Neuronal stem cell (in vitro differentiated cells): Measurements from ENCODE around the gene CD83.
A peak's percentile ranks its signal among the peaks of the same experiment; 100 is the strongest.

ENCODE experiments used
- DNase-seq: peaks from one replicate; pipeline ENCODE4 v3.0.0-alpha.2; 2013; ENCODE audit warnings: low spot score
- H2AFZ ChIP-seq: one replicate; pipeline ENCODE4 v1.6.1; 2013; ENCODE audit warnings: mild to moderate bottlenecking, low read length, inconsistent platforms
- H2AK5ac ChIP-seq: 2 replicates; pipeline ENCODE4 v1.6.1; 2013; ENCODE audit warnings: low read depth, mild to moderate bottlenecking, inconsistent platforms, low read length, moderate library complexity, mixed read lengths
- H2BK120ac ChIP-seq: 2 replicates; pipeline ENCODE4 v1.6.1; 2013; ENCODE audit warnings: low read depth, mild to moderate bottlenecking, inconsistent platforms, low read length, moderate library complexity, mixed read lengths
- H2BK12ac ChIP-seq: one replicate; pipeline ENCODE4 v1.6.1; 2013; ENCODE audit warnings: low read length, inconsistent platforms
- H2BK15ac ChIP-seq: 2 replicates; pipeline ENCODE4 v1.6.1; 2013; ENCODE audit warnings: mild to moderate bottlenecking, low read length, inconsistent platforms, mixed read lengths
- H2BK5ac ChIP-seq: one replicate; pipeline ENCODE4 v1.6.1; 2013; ENCODE audit warnings: inconsistent platforms, mild to moderate bottlenecking, low read length, moderate library complexity
- H3K14ac ChIP-seq: one replicate; pipeline ENCODE4 v1.6.1; 2013; ENCODE audit warnings: low read length, inconsistent platforms
- H3K18ac ChIP-seq: 2 replicates; pipeline ENCODE4 v1.6.1; 2013; ENCODE audit warnings: low read length, inconsistent platforms
- H3K23ac ChIP-seq: 2 replicates; pipeline ENCODE4 v1.6.1; 2013; ENCODE audit warnings: low read depth, mild to moderate bottlenecking, mixed read lengths, low read length, inconsistent platforms; ENCODE audit not compliant: poor library complexity
- H3K27ac ChIP-seq: replicated peaks from 3 replicates; pipeline ENCODE4 v1.5.1; 2013; ENCODE audit warnings: low read length, inconsistent platforms
- H3K27me3 ChIP-seq, 3 experiments: 2 replicates each; pipeline ENCODE4 v1.6.1; 2013; ENCODE audit warnings: low read length in 3 of 3, mild to moderate bottlenecking in 2 of 3, inconsistent platforms in 1 of 3, low read depth in 1 of 3, mixed read lengths in 1 of 3, moderate library complexity in 1 of 3; ENCODE audit not compliant: control insufficient read depth in 3 of 3, insufficient read depth in 3 of 3
- H3K36me3 ChIP-seq, 2 donors: replicated peaks in 1 of 2; 2 replicates each; pipeline ENCODE4 v1.6.1; 2013; ENCODE audit warnings: low read length in 2 of 2; ENCODE audit not compliant: control insufficient read depth in 2 of 2, insufficient read depth in 2 of 2
- H3K4ac ChIP-seq: 2 replicates; pipeline ENCODE4 v1.6.1; 2013; ENCODE audit warnings: inconsistent platforms, mild to moderate bottlenecking, low read length, moderate library complexity
- H3K4me1 ChIP-seq, 2 donors: 1 replicate in 1 of 2; 2 replicates in 1 of 2; pipeline ENCODE4 v1.6.1; 2013; ENCODE audit warnings: low read length in 2 of 2, low read depth in 1 of 2; ENCODE audit not compliant: control insufficient read depth in 2 of 2, insufficient read depth in 1 of 2
- H3K4me2 ChIP-seq: one replicate; pipeline ENCODE4 v1.6.1; 2013; ENCODE audit warnings: mild to moderate bottlenecking, low read length, inconsistent platforms; ENCODE audit not compliant: insufficient read depth, poor library complexity, severe bottlenecking
- H3K4me3 ChIP-seq, 2 donors: 2 replicates each; pipeline ENCODE4 v1.5.1; 2013; ENCODE audit warnings: low read length in 2 of 2, mild to moderate bottlenecking in 2 of 2, inconsistent platforms in 1 of 2, moderate library complexity in 1 of 2
- H3K79me1 ChIP-seq: one replicate; pipeline ENCODE4 v1.6.1; 2013; ENCODE audit warnings: low read depth, mild to moderate bottlenecking, inconsistent platforms, low read length, moderate library complexity
- H3K9ac ChIP-seq: one replicate; pipeline ENCODE4 v1.6.1; 2013; ENCODE audit warnings: mild to moderate bottlenecking, low read depth, low read length, inconsistent platforms; ENCODE audit not compliant: poor library complexity
- H3K9me3 ChIP-seq, 2 donors: replicated peaks in 1 of 2; 2 replicates each; pipeline versions ENCODE3 to v1.6.1; 2013; ENCODE audit warnings: low read length in 2 of 2, mild to moderate bottlenecking in 2 of 2, inconsistent platforms in 1 of 2, low read depth in 1 of 2, mixed read lengths in 1 of 2, moderate library complexity in 1 of 2; ENCODE audit not compliant: control insufficient read depth in 2 of 2, insufficient read depth in 1 of 2
- H4K8ac ChIP-seq: one replicate; pipeline ENCODE4 v1.6.1; 2013; ENCODE audit warnings: low read depth, mild to moderate bottlenecking, inconsistent platforms, low read length, moderate library complexity
- H4K91ac ChIP-seq: one replicate; pipeline ENCODE4 v1.6.1; 2013; ENCODE audit warnings: low read length, low read depth, mild to moderate bottlenecking, inconsistent platforms; ENCODE audit not compliant: poor library complexity
- WGBS, 2 donors: extraction: QIAGEN DNeasy Blood & Tissue Kit; methylation state at CpG; one replicate each; pipeline ENCODE4 v1.1.7; 2013; ENCODE audit warnings: missing lambda C conversion rate in 2 of 2, mixed read lengths in 1 of 2; ENCODE audit not compliant: insufficient read length in 2 of 2, insufficient replicate concordance in 1 of 2; ENCODE audit errors: extremely low coverage in 2 of 2; 5-methylcytosine and 5-hydroxymethylcytosine counted together

CD83 gene

GRCh38 chr6:14118446-14118845 lies 874 bp downstream of the CD83 start:
- Histone ChIP-seq H3K23ac (no peak overlapping the region), H3K9ac (no peak overlapping the region), H2BK12ac (no peak overlapping the region), H3K36me3 (no peaks in the 10 kb centered on the region), H4K8ac (no peak overlapping the region), H3K4me1 (peaks cover 0 to 3% of the 10 kb centered on the region in 2 donors), H3K4me2 (no peak overlapping the region), H3K27me3 (peaks cover 0 to 11% (median 3%) of the 10 kb centered on the region in 3 experiments), H3K4ac (no peak overlapping the region), H3K27ac (no peak overlapping the region), H3K4me3 (peak overlapping the region in 1 of 2 donors; percentile 57), H3K9me3 (no peaks in the 10 kb centered on the region), H2BK120ac (no peak overlapping the region), H3K79me1 (no peaks in the 10 kb centered on the region), H3K14ac (no peak overlapping the region), H2BK5ac (no peak overlapping the region), H2AFZ (peak overlapping the region; percentile 98), H3K18ac (no peak overlapping the region), H2AK5ac (no peak overlapping the region), H4K91ac (no peak overlapping the region), H2BK15ac (no peak overlapping the region)
- no CpG with 5 or more reads among the region's 2 CpGs for WGBS, 2 donors
- no peak for DNase-seq

GRCh38 chr6:14119784-14120183 lies 2.2 kb downstream of the CD83 start:
- H3K18ac ChIP-seq: no peak overlapping the region
- no peak overlapping the region for H4K8ac ChIP-seq
- H2BK120ac ChIP-seq: no peak overlapping the region
- H3K27me3 ChIP-seq: peaks cover 0 to 11% (median 3%) of the 10 kb centered on the region in 3 experiments
- no peak overlapping the region for H3K14ac ChIP-seq
- no peaks in the 10 kb centered on the region for H3K36me3 ChIP-seq
- no peak overlapping the region for H3K4me3 ChIP-seq
- no peaks in the 10 kb centered on the region for H3K9me3 ChIP-seq
- no peak overlapping the region for H2BK5ac ChIP-seq
- H2BK15ac ChIP-seq: no peak overlapping the region
- no peak overlapping the region for H3K23ac ChIP-seq
- no peak overlapping the region for H2AFZ ChIP-seq
- H3K27ac ChIP-seq: no peak overlapping the region
- H3K79me1 ChIP-seq: no peaks in the 10 kb centered on the region
- H2AK5ac ChIP-seq: no peak overlapping the region
- H4K91ac ChIP-seq: no peak overlapping the region
- H2BK12ac ChIP-seq: no peak overlapping the region
- WGBS, 2 donors: no CpG with 5 or more reads among the region's 7 CpGs
- no peak overlapping the region for H3K4ac ChIP-seq
- DNase-seq: no peak
- peaks cover 0 to 3% of the 10 kb centered on the region in 2 donors for H3K4me1 ChIP-seq
- H3K4me2 ChIP-seq: no peak overlapping the region
- H3K9ac ChIP-seq: no peak overlapping the region

DNA sequence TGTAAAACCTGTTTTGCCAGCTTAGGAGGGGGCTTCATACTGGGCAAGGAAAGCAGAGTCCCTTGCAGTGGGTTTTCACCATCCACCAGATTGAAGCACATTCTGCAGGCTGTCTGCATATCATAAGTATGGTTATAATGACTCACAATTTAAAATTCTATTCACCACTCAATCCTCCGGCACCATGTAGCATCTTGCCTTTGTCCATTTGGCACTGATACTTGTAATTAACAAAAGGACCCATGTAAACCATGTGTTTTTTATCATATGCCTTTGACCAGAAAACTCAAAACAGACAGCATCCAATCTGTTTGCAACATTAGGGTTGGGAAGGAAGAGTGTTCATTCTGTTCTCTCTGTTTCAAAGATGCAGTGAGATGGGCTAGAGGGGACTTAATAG lies 3.0 kb downstream of the CD83 start:
- peaks cover 0 to 11% (median under 1%) of the 10 kb centered on the region in 3 experiments for H3K27me3 ChIP-seq
- H2BK5ac ChIP-seq: no peak overlapping the region
- H3K23ac ChIP-seq: no peak overlapping the region
- no peak for DNase-seq
- H3K9ac ChIP-seq: no peak overlapping the region
- no peak overlapping the region for H3K27ac ChIP-seq
- H2BK12ac ChIP-seq: no peak overlapping the region
- no peak overlapping the region for H3K4me2 ChIP-seq
- no peak overlapping the region for H2BK15ac ChIP-seq
- WGBS, 2 donors: no CpG with 5 or more reads among the region's 1 CpG
- peaks cover 0 to 3% of the 10 kb centered on the region in 2 donors for H3K4me1 ChIP-seq
- no peak overlapping the region for H3K4ac ChIP-seq
- H2AFZ ChIP-seq: no peak overlapping the region
- no peaks in the 10 kb centered on the region for H3K79me1 ChIP-seq
- no peak overlapping the region for H4K8ac ChIP-seq
- no peak overlapping the region for H3K18ac ChIP-seq
- no peak overlapping the region for H2BK120ac ChIP-seq
- no peak overlapping the region for H4K91ac ChIP-seq
- no peaks in the 10 kb centered on the region for H3K9me3 ChIP-seq
- H3K4me3 ChIP-seq: no peak overlapping the region
- H2AK5ac ChIP-seq: no peak overlapping the region
- no peak overlapping the region for H3K14ac ChIP-seq
- H3K36me3 ChIP-seq: no peaks in the 10 kb centered on the region

DNA sequence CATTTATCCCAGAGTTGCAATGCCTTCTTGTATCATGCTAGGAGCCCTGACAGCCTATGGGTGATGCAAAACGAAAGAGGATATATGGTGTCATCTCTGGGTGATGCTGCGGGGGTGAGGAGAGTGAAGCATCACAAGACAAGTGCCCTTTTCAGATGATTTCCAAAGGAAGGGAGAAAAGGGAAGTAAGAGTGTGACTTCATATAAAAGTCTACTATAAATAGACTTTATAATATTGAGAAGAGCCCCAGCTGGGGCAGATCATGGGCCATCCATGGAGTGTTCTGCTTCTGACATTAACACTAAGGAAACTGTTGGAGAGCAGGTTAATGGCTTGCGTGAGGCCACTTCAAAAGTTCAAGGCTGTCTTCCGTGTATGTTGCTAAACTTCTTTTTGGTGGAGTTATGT lies 4.4 kb downstream of the CD83 start:
- Histone ChIP-seq H2BK5ac (no peak overlapping the region), H3K9me3 (no peaks in the 10 kb centered on the region), H2BK120ac (no peak overlapping the region), H3K18ac (no peak overlapping the region), H2BK15ac (no peak overlapping the region), H3K4me2 (no peak overlapping the region), H3K4ac (no peak overlapping the region), H4K8ac (no peak overlapping the region), H3K36me3 (no peaks in the 10 kb centered on the region), H3K4me1 (peaks cover 0 to 3% of the 10 kb centered on the region in 2 donors), H2AFZ (no peak overlapping the region), H2AK5ac (no peak overlapping the region), H3K27ac (no peak overlapping the region), H3K27me3 (peaks cover 0 to 11% (median 0%) of the 10 kb centered on the region in 3 experiments), H4K91ac (no peak overlapping the region), H3K79me1 (no peaks in the 10 kb centered on the region), H3K9ac (no peak overlapping the region), H3K14ac (no peak overlapping the region), H3K4me3 (no peak overlapping the region), H2BK12ac (no peak overlapping the region), H3K23ac (no peak overlapping the region)
- DNase-seq: no peak
- no CpG with 5 or more reads among the region's 4 CpGs for WGBS, 2 donors
